Mesenchymal stem cell (in vitro differentiated cells and primary cell): Measurements from ENCODE around the gene ZNF74.

Experiments used
- DNase-seq: peaks from one replicate; pipeline ENCODE4 v3.0.0-alpha.2; 2013
- H2AFZ ChIP-seq: one replicate; pipeline ENCODE4 v1.6.1; 2013; ENCODE audit warnings: low read depth, mild to moderate bottlenecking, control low read depth, inconsistent platforms, low read length, moderate library complexity
- H2AK5ac ChIP-seq: 2 replicates; pipeline ENCODE4 v1.6.1; 2013; ENCODE audit warnings: low read length, moderate library complexity, mild to moderate bottlenecking, inconsistent platforms; ENCODE audit not compliant: severe bottlenecking
- H2BK120ac ChIP-seq: one replicate; pipeline ENCODE4 v1.6.1; 2013; ENCODE audit warnings: low read depth, mild to moderate bottlenecking, inconsistent platforms, low read length, moderate library complexity
- H2BK12ac ChIP-seq, 2 experiments: one replicate each; pipeline ENCODE4 v1.6.1; 2013; ENCODE audit warnings: inconsistent platforms in 2 of 2, low read length in 2 of 2, mild to moderate bottlenecking in 2 of 2, moderate library complexity in 2 of 2, control low read depth in 1 of 2
- H2BK15ac ChIP-seq: one replicate; pipeline ENCODE4 v1.6.1; 2013; ENCODE audit warnings: mild to moderate bottlenecking, low read depth, inconsistent platforms; ENCODE audit not compliant: poor library complexity, severe bottlenecking
- H2BK5ac ChIP-seq: 2 replicates; pipeline ENCODE4 v1.6.1; 2013; ENCODE audit warnings: low read depth, mild to moderate bottlenecking, low read length, control low read depth, inconsistent platforms; ENCODE audit not compliant: poor library complexity, severe bottlenecking
- H3K14ac ChIP-seq, 2 experiments: one replicate each; pipeline ENCODE4 v1.6.1; 2013; ENCODE audit warnings: inconsistent platforms in 2 of 2, low read length in 2 of 2, control low read depth in 1 of 2, mild to moderate bottlenecking in 1 of 2, moderate library complexity in 1 of 2
- H3K18ac ChIP-seq, 2 experiments: one replicate each; pipeline ENCODE4 v1.6.1; 2013; ENCODE audit warnings: inconsistent platforms in 2 of 2, low read length in 2 of 2, control low read depth in 1 of 2, low read depth in 1 of 2, mild to moderate bottlenecking in 1 of 2
- H3K23ac ChIP-seq, 2 experiments: one replicate each; pipeline ENCODE4 v1.6.1; 2013; ENCODE audit warnings: inconsistent platforms in 2 of 2, low read length in 2 of 2, mild to moderate bottlenecking in 2 of 2, moderate library complexity in 2 of 2, control low read depth in 1 of 2
- H3K27ac ChIP-seq: 2 replicates; pipeline ENCODE4 v1.5.1; 2013; ENCODE audit warnings: mild to moderate bottlenecking, moderate library complexity, low read length, control low read depth, inconsistent platforms; ENCODE audit not compliant: poor library complexity, severe bottlenecking
- H3K27me3 ChIP-seq, 2 experiments: 2 replicates each; pipeline versions ENCODE4 v1.6.1 to v1.7.0; 2013; ENCODE audit warnings: low read length in 2 of 2, mild to moderate bottlenecking in 2 of 2, moderate library complexity in 2 of 2, control low read depth in 1 of 2, inconsistent platforms in 1 of 2; ENCODE audit not compliant: control insufficient read depth in 1 of 2, insufficient read depth in 1 of 2
- H3K36me3 ChIP-seq, 2 experiments: 2 replicates each; pipeline versions ENCODE4 v1.6.1 to v1.7.0; 2013; ENCODE audit warnings: low read length in 2 of 2, control low read depth in 1 of 2, inconsistent platforms in 1 of 2, low read depth in 1 of 2, mild to moderate bottlenecking in 1 of 2; ENCODE audit not compliant: insufficient read depth in 2 of 2, control insufficient read depth in 1 of 2
- H3K4ac ChIP-seq, 2 experiments: one replicate each; pipeline ENCODE4 v1.6.1; 2013; ENCODE audit warnings: inconsistent platforms in 2 of 2, low read length in 2 of 2, mild to moderate bottlenecking in 2 of 2, moderate library complexity in 2 of 2, control low read depth in 1 of 2, low read depth in 1 of 2
- H3K4me1 ChIP-seq: 2 replicates; pipeline ENCODE4 v1.6.1; 2013; ENCODE audit warnings: low read depth, low read length, control low read depth; ENCODE audit not compliant: control insufficient read depth, insufficient read depth
- H3K4me2 ChIP-seq: 2 replicates; pipeline ENCODE4 v1.6.1; 2013; ENCODE audit warnings: low read length, mild to moderate bottlenecking, inconsistent platforms; ENCODE audit not compliant: poor library complexity, severe bottlenecking
- H3K4me3 ChIP-seq, 2 experiments: 2 replicates each; pipeline versions ENCODE4 v1.5.1 to v1.7.0; 2013; ENCODE audit warnings: low read length in 2 of 2, mild to moderate bottlenecking in 2 of 2, control low read depth in 1 of 2, low read depth in 1 of 2; ENCODE audit not compliant: insufficient read depth in 1 of 2
- H3K79me1 ChIP-seq: replicated peaks from 2 replicates; pipeline ENCODE4 v1.6.1; 2013; ENCODE audit warnings: mild to moderate bottlenecking, control low read depth, low read length, inconsistent platforms; ENCODE audit not compliant: poor library complexity, severe bottlenecking
- H3K9ac ChIP-seq: 2 replicates; pipeline ENCODE4 v1.7.0; 2013; ENCODE audit warnings: mild to moderate bottlenecking, low read length, moderate library complexity
- H3K9me3 ChIP-seq: 2 replicates; pipeline ENCODE4 v1.7.0; 2013; ENCODE audit warnings: mild to moderate bottlenecking, low read length; ENCODE audit not compliant: control insufficient read depth
- H4K8ac ChIP-seq: one replicate; pipeline ENCODE4 v1.6.1; 2013; ENCODE audit warnings: inconsistent platforms, mild to moderate bottlenecking, low read length, moderate library complexity
- H4K91ac ChIP-seq: one replicate; pipeline ENCODE4 v1.6.1; 2013; ENCODE audit warnings: mild to moderate bottlenecking, low read length, inconsistent platforms
- WGBS: methylation state at CpG from one replicate; pipeline ENCODE4 v1.1.7; 2013; ENCODE audit warnings: mixed read lengths; 5-methylcytosine and 5-hydroxymethylcytosine counted together

Gene ZNF74

GRCh38 chr22:20419664-20419951 lies 25.7 kb downstream of the ZNF74 start:
- Histone ChIP-seq H3K23ac (no peak overlapping the region), H2AK5ac (no peak overlapping the region), H3K27me3 (no peaks in the 10 kb centered on the region), H2BK120ac (no peak overlapping the region), H3K9me3 (no peaks in the 10 kb centered on the region), H3K36me3 (peaks cover 0 to 10% of the 10 kb centered on the region in 2 experiments), H2BK12ac (no peak overlapping the region), H2BK15ac (no peak overlapping the region), H3K14ac (no peak overlapping the region), H3K4ac (no peak overlapping the region), H3K4me1 (peaks cover 25% of the 10 kb centered on the region), H3K79me1 (no peaks in the 10 kb centered on the region), H2BK5ac (no peak overlapping the region), H3K4me3 (no peak overlapping the region), H2AFZ (no peak overlapping the region), H4K8ac (no peak overlapping the region), H3K9ac (no peak overlapping the region), H3K18ac (no peak overlapping the region), H4K91ac (no peak overlapping the region), H3K4me2 (no peak overlapping the region), H3K27ac (no peak overlapping the region)
- no peak for DNase-seq
- 93% methylated on average over 1 of the region's 2 CpGs for whole genome bisulfite sequencing

GRCh38 chr22:20420157-20420842 lies 26.3 kb downstream of the ZNF74 start:
- Histone ChIP-seq H2BK15ac (no peak overlapping the region), H4K8ac (no peak overlapping the region), H3K79me1 (no peaks in the 10 kb centered on the region), H3K27me3 (no peaks in the 10 kb centered on the region), H2AFZ (no peak overlapping the region), H3K36me3 (peaks cover 4 to 17% of the 10 kb centered on the region in 2 experiments), H2BK12ac (no peak overlapping the region), H3K27ac (no peak overlapping the region), H3K14ac (no peak overlapping the region), H4K91ac (no peak overlapping the region), H3K9me3 (no peaks in the 10 kb centered on the region), H3K23ac (no peak overlapping the region), H3K4me2 (no peak overlapping the region), H2AK5ac (no peak overlapping the region), H3K4me3 (no peak overlapping the region), H3K9ac (no peak overlapping the region), H3K4me1 (peaks cover 26% of the 10 kb centered on the region), H2BK5ac (no peak overlapping the region), H3K4ac (no peak overlapping the region), H3K18ac (peak overlapping the region in 1 of 2 experiments; percentile 52), H2BK120ac (no peak overlapping the region)
- DNase-seq, result no peak
- WGBS, result 91% methylated on average over 11 of the region's 11 CpGs

- no peak overlapping the region for H4K8ac ChIP-seq
- H3K23ac ChIP-seq, result no peak overlapping the region
- H3K27me3 ChIP-seq, result no peaks in the 10 kb centered on the region
- H3K9me3 ChIP-seq, result no peaks in the 10 kb centered on the region
- H2BK120ac ChIP-seq, result no peak overlapping the region
- H3K79me1 ChIP-seq, result no peaks in the 10 kb centered on the region
- WGBS, result 83% methylated on average over 7 of the region's 7 CpGs
- H2BK12ac ChIP-seq, result peak overlapping the region in 1 of 2 experiments; percentile 31
- no peak overlapping the region for H3K27ac ChIP-seq
- H3K36me3 ChIP-seq, result peaks cover 8 to 29% of the 10 kb centered on the region in 2 experiments
- H3K14ac ChIP-seq, result no peak overlapping the region
- H2AK5ac ChIP-seq, result no peak overlapping the region
- no peak overlapping the region for H3K18ac ChIP-seq
- H3K9ac ChIP-seq, result no peak overlapping the region
- peak overlapping the region; percentile 25 for H4K91ac ChIP-seq
- H2BK15ac ChIP-seq, result no peak overlapping the region
- H3K4me3 ChIP-seq, result no peak overlapping the region
- no peak overlapping the region for H2BK5ac ChIP-seq
- no peak for DNase-seq
- no peak overlapping the region for H3K4me2 ChIP-seq
- no peak overlapping the region for H2AFZ ChIP-seq
- no peak overlapping the region for H3K4ac ChIP-seq
- H3K4me1 ChIP-seq, result peaks cover 26% of the 10 kb centered on the region
Observed at GRCh38 chr22:20421507-20421874, 27.5 kb downstream of the ZNF74 start.

- H3K9me3 ChIP-seq, result no peaks in the 10 kb centered on the region
- H3K27me3 ChIP-seq, result no peaks in the 10 kb centered on the region
- H3K4me1 ChIP-seq, result peaks cover 26% of the 10 kb centered on the region
- DNase-seq, result no peak
- no peak overlapping the region for H3K23ac ChIP-seq
- peak overlapping the region; percentile 22 for H4K8ac ChIP-seq
- peaks cover 12 to 38% of the 10 kb centered on the region in 2 experiments for H3K36me3 ChIP-seq
- H3K4ac ChIP-seq, result no peak overlapping the region
- no peak overlapping the region for H2AK5ac ChIP-seq
- no peak overlapping the region for H3K14ac ChIP-seq
- peak overlapping the region; percentile 24 for H3K9ac ChIP-seq
- H2AFZ ChIP-seq, result no peak overlapping the region
- no peak overlapping the region for H3K27ac ChIP-seq
- no peak overlapping the region for H3K4me3 ChIP-seq
- 90% methylated on average over 21 of the region's 21 CpGs for WGBS
- H2BK5ac ChIP-seq, result no peak overlapping the region
- no peak overlapping the region for H2BK15ac ChIP-seq
- H2BK120ac ChIP-seq, result no peak overlapping the region
- no peak overlapping the region for H4K91ac ChIP-seq
- H3K79me1 ChIP-seq, result no peaks in the 10 kb centered on the region
- no peak overlapping the region for H3K18ac ChIP-seq
- no peak overlapping the region for H3K4me2 ChIP-seq
- H2BK12ac ChIP-seq, result peak overlapping the region in 1 of 2 experiments; percentile 47
Observed at GRCh38 chr22:20422271-20423007, 28.5 kb downstream of the ZNF74 start.
